HG03521 (cell line): ENCODE measurements around the gene OR10J1.
"Not testable (repeated sequence)": the region's sequence is repeated elsewhere in the genome, so short reads cannot be mapped to it uniquely, and the experiment has no call there.

Experiments used
- ATAC-seq: cut with Tn5 transposase; IDR thresholded peaks from one replicate; pipeline ENCODE4 v1.9.1; 2021; ENCODE audit warnings: mild to moderate bottlenecking, moderate library complexity; ENCODE audit not compliant: unreplicated experiment

Gene OR10J1, protein sequence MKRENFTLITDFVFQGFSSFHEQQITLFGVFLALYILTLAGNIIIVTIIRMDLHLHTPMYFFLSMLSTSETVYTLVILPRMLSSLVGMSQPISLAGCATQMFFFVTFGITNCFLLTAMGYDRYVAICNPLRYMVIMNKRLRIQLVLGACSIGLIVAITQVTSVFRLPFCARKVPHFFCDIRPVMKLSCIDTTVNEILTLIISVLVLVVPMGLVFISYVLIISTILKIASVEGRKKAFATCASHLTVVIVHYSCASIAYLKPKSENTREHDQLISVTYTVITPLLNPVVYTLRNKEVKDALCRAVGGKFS

DNA sequence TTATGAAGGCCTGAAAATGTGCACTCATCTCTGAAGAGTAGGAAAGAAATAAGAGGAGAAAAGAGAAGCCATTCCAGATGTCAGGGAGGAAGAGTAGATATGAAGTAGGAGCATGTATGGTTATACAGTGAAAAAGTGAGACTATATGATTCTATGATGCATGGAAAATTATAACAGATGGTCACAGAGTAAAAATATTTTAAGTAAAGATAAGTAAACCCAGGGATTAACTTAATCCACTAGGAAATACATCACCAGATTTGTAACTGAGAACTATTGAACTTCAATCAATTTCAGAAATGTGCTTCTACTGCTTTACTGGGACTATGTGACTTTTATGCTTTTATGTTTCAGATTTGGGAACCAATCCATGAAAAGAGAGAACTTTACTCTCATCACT, at the start of gene OR10J1:
TSS of gene OR10J1 (plus strand) at position 301 of the 400 bp plus-strand sequence. CDS start at position 371, 70 bp downstream.
- ATAC-seq = no peak

DNA sequence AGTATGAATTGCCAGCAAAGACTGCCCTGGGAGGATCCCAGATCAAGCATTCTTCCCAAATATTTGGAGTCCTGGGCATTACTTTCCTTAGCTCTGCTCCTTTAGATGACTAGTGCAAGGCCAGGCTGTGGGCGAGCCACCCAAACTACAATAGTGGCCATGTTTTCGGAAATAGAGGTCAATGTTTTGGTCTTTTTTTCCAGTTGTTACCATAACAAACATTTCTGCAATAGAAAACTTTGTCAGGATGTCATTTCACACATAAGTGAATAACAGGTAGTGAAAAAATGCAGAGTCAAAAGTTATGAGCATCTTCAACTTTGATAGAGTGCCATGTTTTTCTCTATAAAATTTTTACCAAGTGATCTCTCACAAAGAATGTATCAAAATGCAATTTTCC, 32.7 kb upstream of the OR10J1 start:
- no peak for ATAC-seq

DNA sequence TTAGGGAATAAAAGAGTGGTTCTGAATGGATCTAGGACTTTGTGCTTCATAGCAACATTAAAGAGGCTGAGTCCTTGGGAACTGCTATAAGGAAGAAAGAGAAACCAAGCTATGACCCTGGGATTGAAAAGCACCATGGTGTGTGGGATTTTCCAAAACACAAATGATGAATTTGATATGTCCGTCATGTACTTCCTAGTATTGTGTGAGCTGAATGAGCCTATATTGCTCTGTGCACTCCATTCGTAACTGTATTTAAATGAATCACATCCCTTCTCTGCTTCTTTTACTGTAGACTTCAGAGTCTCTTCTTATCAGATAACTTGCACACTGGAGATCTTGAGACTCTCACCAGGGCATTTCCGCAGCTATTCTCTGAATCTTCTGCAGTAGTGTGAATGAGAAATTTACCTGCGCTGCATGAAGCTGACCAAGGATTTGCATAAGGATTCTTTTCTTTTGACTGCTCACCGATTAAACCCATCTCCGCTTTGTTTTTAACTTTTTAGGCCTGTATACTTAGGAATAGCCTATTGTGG, 30.6 kb upstream of the OR10J1 start:
- ATAC-seq = no peak

DNA sequence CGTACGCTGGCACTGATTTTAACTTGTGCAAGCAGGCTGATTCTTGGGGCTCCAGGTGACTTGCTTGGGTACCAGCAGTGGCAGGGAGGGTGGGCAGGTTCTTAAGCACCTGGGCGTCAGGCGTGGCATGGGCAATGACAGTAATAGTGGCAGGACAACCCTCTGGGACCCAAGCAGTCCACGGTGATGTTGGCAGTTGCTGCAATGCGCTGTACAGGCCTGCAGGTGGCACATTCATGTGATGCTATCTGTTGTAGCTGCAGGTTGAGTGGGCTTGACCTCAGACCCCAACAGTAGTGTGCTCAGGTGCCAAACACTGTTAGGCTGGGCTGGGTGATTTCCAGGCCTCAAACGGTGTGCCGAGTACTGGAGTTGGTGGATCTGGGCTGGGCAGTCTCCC, 17.7 kb upstream of the OR10J1 start:
- no peak for ATAC-seq

DNA sequence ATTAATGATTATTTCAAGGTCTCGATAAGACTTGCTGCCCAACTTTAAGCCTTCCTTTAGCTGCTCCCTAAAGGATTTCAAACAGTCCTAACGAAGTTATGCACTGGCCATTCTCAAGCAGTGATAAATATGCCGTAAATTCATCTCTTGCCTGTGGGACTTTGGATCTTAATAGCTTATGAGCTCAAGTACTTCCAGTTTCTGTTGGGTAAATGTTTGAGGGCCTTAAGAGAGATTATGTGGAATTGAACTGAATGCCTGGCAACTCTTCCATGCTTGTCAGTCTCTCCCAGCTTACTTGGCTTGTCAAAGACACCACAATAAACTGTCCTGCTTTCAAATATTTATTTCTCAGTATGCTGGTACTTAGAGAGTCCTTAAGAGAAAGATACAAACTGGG, 11.0 kb upstream of the OR10J1 start:
- ATAC-seq = no peak

DNA sequence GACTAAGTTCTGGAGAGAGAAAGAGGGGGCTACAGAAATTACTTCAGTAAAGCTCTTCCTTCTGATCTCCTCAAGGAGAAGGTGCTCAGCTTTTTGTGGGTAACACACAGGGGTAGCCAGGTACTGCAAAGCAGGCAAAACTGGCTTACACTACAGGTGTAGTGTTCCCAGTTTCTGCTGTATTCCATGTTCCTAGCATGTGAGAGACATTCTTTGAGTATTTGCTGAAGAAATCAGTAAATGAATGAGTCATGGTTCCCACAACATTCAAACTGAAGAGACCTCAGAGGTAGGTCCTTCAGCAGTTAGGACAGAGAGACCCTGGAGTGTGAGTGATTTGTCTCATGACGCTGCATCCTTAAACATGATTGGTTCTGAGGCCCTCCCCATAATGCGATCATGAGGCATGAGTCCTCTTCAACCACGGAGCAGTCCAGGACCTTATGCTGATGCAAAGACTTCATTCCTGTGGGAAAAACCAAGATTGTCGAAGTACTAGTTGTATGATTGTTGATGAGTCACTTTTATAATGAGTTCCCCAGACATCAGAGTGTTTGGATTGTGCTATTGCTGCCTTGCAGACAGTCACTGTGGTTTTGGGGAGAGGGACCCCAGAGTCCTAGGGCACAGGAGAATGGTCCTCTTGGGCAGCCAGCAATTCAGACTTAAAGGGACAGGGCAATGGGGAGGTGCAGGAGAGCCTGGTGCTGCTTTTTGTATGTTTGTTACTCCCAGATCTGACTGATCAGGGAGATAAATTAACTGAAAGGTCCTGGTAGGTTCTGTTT, 10.3 kb upstream of the OR10J1 start:
- no peak for ATAC-seq

DNA sequence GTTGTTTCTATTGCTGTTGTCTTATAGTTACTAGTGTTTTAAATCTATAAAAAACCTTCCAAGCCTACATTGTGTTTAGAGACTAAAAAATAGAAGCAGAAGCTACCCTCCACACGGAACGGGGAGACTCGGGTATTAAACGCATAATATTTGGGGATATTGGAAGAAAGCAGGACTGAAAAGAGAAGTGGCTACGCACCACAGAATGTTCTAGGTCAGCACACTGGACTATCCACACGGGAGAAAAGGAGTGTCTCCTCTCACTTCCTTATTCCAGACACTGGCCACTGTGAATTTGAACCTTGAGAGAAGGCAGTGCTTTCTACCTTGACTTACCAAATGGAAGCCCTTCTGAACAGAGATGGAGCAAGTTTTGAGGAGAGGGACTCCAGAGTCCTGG, 8.5 kb upstream of the OR10J1 start:
- no peak for ATAC-seq

DNA sequence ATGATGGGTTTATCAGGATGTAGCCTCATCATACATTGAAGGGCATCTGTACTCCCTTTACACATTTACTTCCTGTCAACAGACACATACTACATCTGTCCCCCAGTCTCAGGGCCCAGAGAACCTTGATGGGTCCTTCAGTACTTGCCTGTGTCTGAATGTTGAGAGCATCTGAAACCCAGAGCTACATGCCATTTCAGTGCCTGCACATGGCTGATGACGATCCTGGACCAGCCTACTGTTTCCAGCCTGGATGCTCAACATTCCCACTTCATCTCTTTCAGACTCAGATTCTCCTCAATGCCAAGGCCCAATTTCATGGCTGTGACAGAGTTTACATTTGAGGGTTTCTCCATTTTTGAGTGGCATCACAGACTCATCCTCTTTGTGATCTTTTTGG, 7.6 kb upstream of the OR10J1 start, which contains the start of gene OR10J4:
TSS of gene OR10J4 (plus strand) at position 301 of the 400 bp plus-strand sequence.
- ATAC-seq = no peak

DNA sequence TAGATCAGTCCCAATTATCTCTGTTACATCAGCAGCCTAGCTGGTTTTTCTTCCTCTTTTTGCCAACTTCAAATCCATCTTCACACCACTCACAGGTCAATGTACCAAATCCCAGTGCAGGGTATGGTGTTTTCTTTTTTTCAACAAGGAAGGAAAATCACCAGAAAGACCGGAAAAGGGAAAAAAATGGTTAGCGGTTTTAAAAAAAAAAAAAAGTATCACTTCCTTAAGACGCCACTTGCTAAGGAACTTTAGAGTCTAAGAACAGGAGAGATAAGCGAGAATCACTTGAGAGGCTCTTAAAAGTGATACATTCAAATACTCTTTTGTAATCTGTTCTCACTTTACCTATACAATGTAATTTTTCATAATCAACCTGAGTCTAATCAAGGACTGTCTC, 3.1 kb upstream of the OR10J1 start:
- no peak for ATAC-seq

DNA sequence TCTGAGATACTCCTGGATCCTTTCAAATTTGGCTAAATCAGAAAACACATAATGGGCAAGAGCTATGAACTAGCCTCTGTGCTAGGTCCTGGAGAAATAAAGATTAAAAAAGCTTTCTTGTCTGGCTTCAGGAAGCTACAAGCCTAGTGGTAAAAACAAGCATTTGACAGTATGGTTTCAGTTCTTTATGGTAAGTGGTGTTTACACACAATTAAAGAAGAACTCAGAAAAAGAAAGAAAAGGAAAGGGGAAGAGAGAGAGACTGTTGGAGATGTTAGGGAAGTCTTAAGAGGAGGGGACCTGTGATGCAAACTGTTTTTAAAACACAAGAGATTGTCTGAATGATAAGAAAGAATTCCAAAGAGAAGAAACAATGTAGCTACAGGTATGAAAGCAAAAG, 1.8 kb downstream of the OR10J1 start:
- ATAC-seq = no peak

DNA sequence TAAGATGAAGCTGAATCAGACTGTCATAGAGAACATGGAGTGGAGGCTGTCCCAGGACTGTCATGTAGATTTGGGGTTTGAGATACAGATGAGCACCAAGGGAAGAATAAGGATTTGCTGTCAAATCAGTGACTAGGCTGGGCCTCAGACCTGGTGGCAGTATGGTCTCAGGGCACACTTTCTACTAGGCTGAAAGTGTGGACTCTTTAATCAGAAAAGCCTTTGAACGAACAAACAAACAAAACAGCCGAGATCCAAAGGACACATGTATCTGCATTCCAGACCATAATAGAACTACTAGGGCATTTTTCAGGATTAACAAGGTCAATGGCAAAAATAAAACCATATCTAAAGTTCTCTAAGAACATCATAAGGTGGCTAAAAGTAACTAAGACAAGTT, 2.9 kb downstream of the OR10J1 start:
- no peak for ATAC-seq

DNA sequence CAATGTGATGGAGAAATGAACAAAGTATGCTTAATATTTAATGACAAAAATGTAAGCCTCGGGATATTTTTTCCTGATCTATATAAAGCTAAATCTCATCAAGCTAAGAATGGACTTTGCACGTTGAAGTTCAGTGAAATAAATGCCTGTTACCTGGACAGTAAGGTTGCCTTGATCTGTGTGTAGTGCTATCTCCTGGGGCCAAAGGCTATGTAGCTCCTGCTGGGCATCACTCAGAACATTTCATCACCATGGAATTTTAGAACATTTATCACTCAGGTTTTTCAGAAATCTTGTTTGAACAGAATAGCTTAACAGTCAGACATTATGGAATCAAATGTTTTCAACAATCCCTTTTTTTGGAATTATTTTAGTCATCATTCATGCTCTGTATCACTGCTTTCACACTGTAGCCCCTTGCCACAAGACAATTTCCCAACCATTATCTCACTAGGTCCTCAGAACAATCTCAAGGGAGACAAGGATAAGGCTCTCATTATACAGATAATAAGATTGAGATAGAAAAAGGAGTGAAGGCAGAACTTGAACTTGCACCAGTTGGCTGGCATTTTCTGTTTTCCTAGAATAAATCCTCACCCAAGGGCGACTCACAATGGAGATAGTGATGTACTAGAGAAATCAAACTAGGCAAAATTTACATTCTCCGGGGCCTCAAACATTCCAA, 3.7 kb downstream of the OR10J1 start:
- no peak for ATAC-seq

DNA sequence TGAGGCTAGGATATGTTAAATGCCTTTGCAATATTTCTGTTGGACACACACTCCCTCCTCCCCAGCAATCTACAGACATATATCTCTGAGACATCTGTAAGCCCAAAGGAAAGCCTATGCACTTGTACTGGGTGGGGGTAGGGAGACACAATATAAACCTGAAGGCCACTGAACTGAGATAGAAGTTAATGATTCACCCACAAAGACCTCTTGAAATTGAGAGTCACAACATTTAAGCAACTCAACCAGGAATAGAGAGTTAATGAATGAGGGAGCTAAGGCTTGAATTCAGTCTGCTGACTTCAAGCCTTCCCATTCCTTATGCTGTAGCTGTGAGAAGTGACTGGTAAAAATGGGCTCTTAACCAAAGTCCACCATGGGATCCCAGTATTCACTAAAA, 5.0 kb downstream of the OR10J1 start:
- ATAC-seq = no peak

DNA sequence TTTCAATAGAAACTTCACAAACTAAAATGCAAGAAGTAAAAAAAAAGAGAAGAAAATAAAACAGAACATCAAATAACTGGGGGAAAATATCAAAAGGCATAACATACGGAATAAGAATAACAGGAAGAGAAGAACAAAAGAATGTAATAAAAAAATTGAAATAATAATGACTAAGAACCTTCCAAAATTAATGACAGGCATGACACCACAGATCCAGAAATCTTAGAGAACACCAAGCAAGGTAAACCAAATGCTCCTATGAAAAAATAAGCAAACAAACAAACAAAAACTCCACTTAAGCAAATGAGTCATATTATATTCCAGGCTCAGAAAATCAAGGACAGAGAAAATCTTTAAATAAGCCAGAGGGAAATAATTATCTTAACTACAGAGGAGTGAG, 8.7 kb downstream of the OR10J1 start:
- no peak for ATAC-seq

DNA sequence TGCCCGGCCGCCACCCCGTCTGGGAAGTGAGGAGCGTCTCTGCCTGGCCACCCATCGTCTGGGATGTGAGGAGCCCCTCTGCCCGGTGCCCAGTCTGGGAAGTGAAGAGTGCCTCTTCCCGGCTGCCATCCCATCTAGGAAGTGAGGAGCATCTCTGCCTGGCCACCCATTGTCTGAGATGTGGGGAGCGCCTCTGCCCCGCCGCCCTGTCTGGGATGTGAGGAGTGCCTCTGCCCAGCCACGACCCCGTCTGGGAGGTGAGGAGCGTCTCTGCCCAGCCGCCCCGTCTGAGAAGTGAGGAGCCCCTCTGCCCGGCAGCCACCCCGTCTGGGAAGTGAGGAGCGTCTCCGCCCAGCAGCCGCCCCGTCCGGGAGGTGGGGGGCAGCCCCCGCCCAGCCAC, 10.1 kb downstream of the OR10J1 start:
- not testable (repeated sequence) for ATAC-seq

DNA sequence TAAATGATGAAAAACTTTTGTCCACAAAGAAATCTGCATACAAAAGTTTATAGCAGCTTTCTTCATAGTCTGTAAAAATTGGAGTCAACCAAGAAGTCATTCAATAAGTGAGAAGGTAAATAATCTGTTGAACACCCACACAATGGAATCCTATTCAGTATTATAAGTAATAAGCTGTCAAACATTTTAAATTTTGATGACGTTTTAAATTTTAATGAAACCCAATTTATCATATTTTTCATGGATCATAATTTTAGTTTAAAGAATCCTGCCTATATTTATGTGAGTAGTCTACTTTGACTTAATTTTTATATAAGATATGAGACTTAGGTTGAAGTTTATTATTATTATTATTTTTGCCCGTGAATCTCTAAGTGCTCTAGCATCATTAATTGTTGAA, 20.0 kb downstream of the OR10J1 start:
- no peak for ATAC-seq

DNA sequence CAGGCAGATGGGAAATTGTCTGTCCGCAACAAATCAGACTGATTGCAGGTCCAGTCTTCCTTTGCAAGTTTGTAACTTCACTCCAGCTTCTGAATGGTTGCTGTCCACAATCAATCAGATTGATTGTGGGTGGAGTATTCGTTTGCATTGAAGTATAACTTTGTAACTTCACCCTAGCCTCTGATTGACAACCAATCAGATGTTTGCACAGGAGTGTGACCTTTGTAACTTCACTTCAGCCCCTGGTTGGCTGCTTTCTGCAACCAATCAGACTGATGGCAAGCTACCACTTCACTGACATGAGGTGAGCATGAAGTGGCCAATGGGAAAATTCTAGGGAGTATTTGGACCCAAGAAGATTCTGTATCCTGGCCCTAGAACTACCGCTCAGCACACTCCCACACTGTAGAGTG, 25.7 kb downstream of the OR10J1 start:
- no peak for ATAC-seq

DNA sequence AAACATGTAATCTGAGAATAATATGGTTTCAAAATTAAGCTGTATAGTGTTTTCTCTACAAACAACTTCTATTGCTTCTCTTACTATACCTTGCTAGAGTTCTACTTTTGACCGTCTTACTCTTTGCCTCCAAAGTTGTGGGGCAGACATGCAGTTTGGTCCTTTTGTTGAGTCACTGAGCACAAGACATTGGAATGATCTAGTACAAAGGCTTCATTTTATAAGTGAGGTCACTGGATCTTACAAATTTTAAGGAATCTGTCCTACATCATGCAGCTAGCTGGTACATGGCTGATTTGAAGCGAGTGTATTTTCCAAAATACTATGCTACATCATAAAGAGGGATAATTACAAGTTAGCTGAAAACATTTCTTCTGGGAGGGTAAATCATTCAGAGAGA, 28.8 kb downstream of the OR10J1 start:
- no peak for ATAC-seq

DNA sequence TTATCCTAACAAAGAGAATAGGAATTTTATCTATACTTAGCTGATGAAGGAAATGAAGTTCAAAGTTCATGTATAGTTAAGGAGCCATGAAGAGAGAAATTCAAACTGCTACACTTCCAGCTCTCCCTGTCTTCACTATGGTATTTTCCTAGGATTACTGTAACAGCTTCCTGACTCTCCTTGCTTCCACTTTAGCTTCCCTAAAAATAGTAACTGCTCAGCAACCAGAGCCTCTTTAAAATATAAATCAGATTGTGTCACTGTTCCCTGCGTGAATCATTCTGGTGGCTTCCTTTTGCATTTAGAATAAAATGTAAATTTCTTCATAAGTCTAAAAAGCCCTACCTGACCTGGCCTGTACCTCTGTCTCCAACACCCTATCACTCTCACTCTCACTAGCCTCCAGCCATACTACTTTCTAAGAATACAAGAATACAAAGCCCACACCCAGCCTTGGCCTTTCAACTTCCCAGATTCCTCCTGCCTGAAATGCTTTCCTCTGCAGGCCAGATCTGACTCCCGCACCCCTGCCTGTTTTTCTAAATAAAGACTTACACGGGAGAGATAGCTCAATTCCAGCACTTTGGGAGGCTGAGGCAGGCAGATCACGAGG, 30.5 kb downstream of the OR10J1 start:
- no peak for ATAC-seq

DNA sequence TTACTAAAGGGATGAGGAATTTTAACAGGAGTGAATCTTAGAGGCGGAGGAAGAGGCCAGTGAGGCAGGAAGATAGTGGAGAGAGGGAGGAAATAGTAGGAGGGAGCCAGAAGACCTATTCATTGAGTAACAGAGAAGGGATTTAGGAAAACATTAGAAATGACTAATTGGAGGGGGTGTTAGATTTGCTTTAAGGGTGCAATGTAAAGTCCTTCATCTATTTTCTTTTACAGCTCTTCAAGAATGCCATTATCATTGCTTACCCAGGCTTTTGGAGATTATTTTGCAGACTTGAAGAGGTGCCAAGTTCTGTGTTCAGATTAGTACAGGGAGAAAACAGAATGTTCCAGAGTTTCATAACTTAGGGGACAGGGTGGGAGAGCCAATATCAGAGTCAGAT, 33.8 kb downstream of the OR10J1 start:
- no peak for ATAC-seq

DNA sequence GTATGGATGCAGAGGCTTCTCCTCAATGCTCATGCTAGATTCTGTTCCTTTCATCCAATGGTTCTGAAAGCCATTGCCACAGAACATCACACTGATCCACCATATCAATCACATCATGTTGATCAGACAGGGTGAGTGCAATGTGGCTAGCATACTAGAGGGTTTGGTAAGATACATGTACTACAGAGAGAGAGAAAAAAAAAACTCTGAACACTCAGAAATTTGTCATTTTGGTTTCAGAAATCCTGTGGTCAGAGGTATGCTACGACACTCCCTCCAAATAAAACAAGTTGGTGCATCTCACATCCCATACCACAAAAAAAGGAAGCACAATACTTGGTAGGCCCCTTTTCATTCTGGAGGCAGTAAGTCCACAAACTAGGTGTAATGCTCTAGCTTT, 35.4 kb downstream of the OR10J1 start:
- no peak for ATAC-seq
